H1 (cell line): Measurements from ENCODE around the gene CHRDL1. TPM values are rescaled to one million over a fixed set of nuclear protein-coding genes. Genes with fewer than 3 reads are reported as not detected.

Experiments
- CTCF ChIA-PET: fragments of 300-600 bp; sonication (Branson Sonifier 250); formaldehyde crosslinking; loops from one replicate; lab custom pipeline; 2021; ENCODE audit not compliant: partially characterized antibody; lab: Charles Lee
- POLR2A ChIA-PET: fragments of 300-600 bp; sonication (Branson Sonifier 250); formaldehyde crosslinking; loops from one replicate; lab custom pipeline; 2021; ENCODE audit warnings: inconsistent platforms; ENCODE audit not compliant: partially characterized antibody; lab: Charles Lee
- DNase-seq, 2 experiments: peaks; one replicate each; pipeline versions ENCODE4 v3.0.0 to v3.0.0-alpha.2; 2010 to 2022; ENCODE audit warnings: low spot score in 2 of 2, low read depth in 1 of 2, mixed read lengths in 1 of 2
- FAIRE-seq: peaks from 2 replicates; lab custom pipeline; 2011; peaks lifted over from hg19 to GRCh38; lab: Jason Lieb, UNC
- H2AFZ ChIP-seq: 2 replicates; pipeline ENCODE4 v1.8.1; 2012; ENCODE audit warnings: low read length, inconsistent platforms
- H2AK5ac ChIP-seq: 2 replicates; pipeline ENCODE4 v1.6.1; 2013; ENCODE audit warnings: low read depth, low read length
- H2BK120ac ChIP-seq: replicated peaks from 2 replicates; pipeline ENCODE3; 2013; ENCODE audit warnings: low read depth, low read length, inconsistent platforms
- H2BK12ac ChIP-seq: 2 replicates; pipeline ENCODE4 v1.6.1; 2013; ENCODE audit warnings: low read depth, low read length
- H2BK15ac ChIP-seq: 2 replicates; pipeline ENCODE4 v1.6.1; 2013; ENCODE audit warnings: low read length
- H2BK20ac ChIP-seq: 2 replicates; pipeline ENCODE4 v1.6.1; 2013; ENCODE audit warnings: low read length
- H2BK5ac ChIP-seq: 2 replicates; pipeline ENCODE4 v1.6.1; 2013; ENCODE audit warnings: low read depth, low read length
- H3K14ac ChIP-seq: 2 replicates; pipeline ENCODE4 v1.6.1; 2013; ENCODE audit warnings: inconsistent platforms; ENCODE audit not compliant: insufficient read length
- H3K18ac ChIP-seq: 2 replicates; pipeline ENCODE4 v1.6.1; 2013; ENCODE audit warnings: low read length; ENCODE audit errors: extremely low read depth
- H3K23ac ChIP-seq: 2 replicates; pipeline ENCODE4 v1.6.1; 2013; ENCODE audit warnings: inconsistent platforms; ENCODE audit not compliant: insufficient read length
- H3K23me2 ChIP-seq: 2 replicates; pipeline ENCODE4 v1.6.1; 2013; ENCODE audit warnings: low read depth, low read length
- H3K27ac ChIP-seq: 2 replicates; pipeline ENCODE4 v1.6.1; 2011; ENCODE audit warnings: low read depth, low read length, inconsistent platforms
- H3K27me3 ChIP-seq, 4 experiments: replicated peaks in 1 of 4; 1 replicate in 1 of 4; 2 replicates in 3 of 4; pipeline versions ENCODE4 v1.6.1 to v1.8.1; 2011 to 2013; ENCODE audit warnings: low read length in 3 of 4, mild to moderate bottlenecking in 3 of 4, inconsistent platforms in 2 of 4, mixed read lengths in 2 of 4, moderate library complexity in 1 of 4; ENCODE audit not compliant: control insufficient read depth in 3 of 4, insufficient read depth in 3 of 4; ENCODE audit errors: extremely low read depth in 1 of 4
- H3K36me3 ChIP-seq, 4 experiments: 2 replicates each; pipeline versions ENCODE4 v1.6.1 to v1.8.1; 2011 to 2013; ENCODE audit warnings: mild to moderate bottlenecking in 4 of 4, low read length in 3 of 4, moderate library complexity in 2 of 4, control low read depth in 1 of 4, inconsistent platforms in 1 of 4; ENCODE audit not compliant: insufficient read depth in 4 of 4, control insufficient read depth in 2 of 4
- H3K4ac ChIP-seq: replicated peaks from 2 replicates; pipeline ENCODE3; 2013; ENCODE audit warnings: low read length, low read depth, mixed read lengths, inconsistent platforms; ENCODE audit not compliant: insufficient read length
- H3K4me1 ChIP-seq, 4 experiments: replicated peaks in 1 of 4; 1 replicate in 1 of 4; 2 replicates in 3 of 4; pipeline versions ENCODE4 v1.6.1 to v1.8.1; 2011 to 2013; ENCODE audit warnings: low read length in 3 of 4, inconsistent platforms in 2 of 4, mixed read lengths in 1 of 4; ENCODE audit not compliant: insufficient read depth in 4 of 4, control insufficient read depth in 3 of 4
- H3K4me2 ChIP-seq, 2 experiments: 2 replicates each; pipeline versions ENCODE4 v1.6.1 to v1.8.1; 2011 to 2013; ENCODE audit warnings: low read depth in 2 of 2, low read length in 2 of 2, control low read depth in 1 of 2, inconsistent platforms in 1 of 2, mild to moderate bottlenecking in 1 of 2; ENCODE audit not compliant: insufficient read depth in 1 of 2
- H3K4me3 ChIP-seq, 4 experiments: fragments of 200-600, 300-600 bp in 1 of 4; sonication (generic), shearing (Covaris generic), sonication (Bioruptor Twin) in 1 of 4; 2 replicates each; pipeline versions ENCODE4 v1.5.1 to v1.8.1; 2011 to 2016; ENCODE audit warnings: low read length in 4 of 4, low read depth in 3 of 4, control low read depth in 2 of 4, inconsistent platforms in 2 of 4, mild to moderate bottlenecking in 2 of 4, mixed read lengths in 1 of 4, moderate library complexity in 1 of 4; ENCODE audit not compliant: insufficient read depth in 2 of 4; ENCODE audit errors: extremely low read depth in 1 of 4
- H3K56ac ChIP-seq: replicated peaks from 2 replicates; pipeline ENCODE3; 2013; ENCODE audit warnings: low read depth, mild to moderate bottlenecking, mixed read lengths, low read length, inconsistent platforms; ENCODE audit not compliant: insufficient read length
- H3K79me1 ChIP-seq: 2 replicates; pipeline ENCODE4 v1.6.1; 2013; ENCODE audit warnings: low read depth, low read length, control low read depth
- H3K79me2 ChIP-seq, 2 experiments: 2 replicates each; pipeline versions ENCODE4 v1.6.1 to v1.8.1; 2012 to 2013; ENCODE audit warnings: low read length in 2 of 2, mild to moderate bottlenecking in 2 of 2, inconsistent platforms in 1 of 2; ENCODE audit not compliant: insufficient read depth in 2 of 2, control insufficient read depth in 1 of 2
- H3K9ac ChIP-seq, 4 experiments: replicated peaks in 1 of 4; 1 replicate in 1 of 4; 2 replicates in 3 of 4; pipeline versions ENCODE4 v1.6.1 to v1.8.1; 2011 to 2013; ENCODE audit warnings: low read depth in 3 of 4, low read length in 3 of 4, control low read depth in 2 of 4, mild to moderate bottlenecking in 2 of 4, moderate library complexity in 2 of 4, inconsistent platforms in 1 of 4; ENCODE audit errors: extremely low read depth in 1 of 4
- H3K9me3 ChIP-seq, 2 experiments: 2 replicates each; pipeline versions ENCODE4 v1.6.1 to v1.8.1; 2012 to 2013; ENCODE audit warnings: mild to moderate bottlenecking in 2 of 2, moderate library complexity in 2 of 2, control low read depth in 1 of 2, inconsistent platforms in 1 of 2, low read depth in 1 of 2, low read length in 1 of 2, mixed read lengths in 1 of 2; ENCODE audit not compliant: insufficient read depth in 2 of 2
- H4K20me1 ChIP-seq, 2 experiments: replicated peaks in 1 of 2; 2 replicates each; pipeline versions ENCODE3 to v1.8.1; 2011 to 2013; ENCODE audit warnings: inconsistent platforms in 2 of 2, low read length in 2 of 2, mild to moderate bottlenecking in 1 of 2; ENCODE audit not compliant: insufficient read depth in 2 of 2, control insufficient read depth in 1 of 2
- H4K5ac ChIP-seq: 2 replicates; pipeline ENCODE4 v1.6.1; 2013; ENCODE audit warnings: low read length, low read depth, mixed read lengths, inconsistent platforms; ENCODE audit not compliant: insufficient read length
- H4K8ac ChIP-seq: 2 replicates; pipeline ENCODE4 v1.8.0; 2013; ENCODE audit warnings: mild to moderate bottlenecking, moderate library complexity, low read length, inconsistent platforms; ENCODE audit not compliant: insufficient read depth; ENCODE audit errors: extremely low read depth
- H4K91ac ChIP-seq: replicated peaks from 2 replicates; pipeline ENCODE3; 2013; ENCODE audit warnings: low read length, mixed read lengths, inconsistent platforms; ENCODE audit not compliant: insufficient read length
- ASH2L ChIP-seq: fragments of 200-600, 300-600 bp; sonication (generic); IDR thresholded peaks from one replicate; pipeline ENCODE4 v1.7.1; 2017; ENCODE audit warnings: low read length
- ATF2 ChIP-seq: IDR thresholded peaks from 2 replicates; pipeline ENCODE4 v1.6.1; 2012; ENCODE audit warnings: low read length, inconsistent platforms
- CTBP2 ChIP-seq: IDR thresholded peaks from 2 replicates; pipeline ENCODE4 v1.7.0; 2011; ENCODE audit warnings: borderline replicate concordance, mild to moderate bottlenecking, moderate library complexity, mixed read lengths, low read length; ENCODE audit not compliant: insufficient read depth, insufficient read length
- E2F6 ChIP-seq: IDR thresholded peaks from 2 replicates; pipeline ENCODE4 v1.6.1; 2012; ENCODE audit warnings: inconsistent platforms
- MAX ChIP-seq: IDR thresholded peaks from 2 replicates; pipeline ENCODE4 v1.6.1; 2012; ENCODE audit warnings: inconsistent platforms
- WGBS, 2 experiments: shearing (Covaris generic) in 1 of 2; methylation state at CpG; one replicate each; pipeline versions ENCODE4 v1.1.6 to v1.1.7; 2013 to 2015; ENCODE audit warnings: low lambda C conversion rate in 2 of 2, mixed read lengths in 2 of 2, inconsistent platforms in 1 of 2, low coverage in 1 of 2, missing lambda C conversion rate in 1 of 2; ENCODE audit not compliant: insufficient replicate concordance in 2 of 2, insufficient coverage in 1 of 2, insufficient read length in 1 of 2; ENCODE audit errors: extremely low coverage in 1 of 2, missing lambda C conversion rate in 1 of 2; 5-methylcytosine and 5-hydroxymethylcytosine counted together
- long read RNA-seq, 2 experiments: library from RNA in 1 of 2; library from capped mRNA in 1 of 2; stranded (forward); transcript quantifications; one replicate each; pipeline ENCODE4 v2.0.0, GENCODE V29; 2021; ENCODE audit warnings: inconsistent platforms in 1 of 2
- polyA minus RNA-seq, 3 experiments: library from RNA; depleted of rRNA, polyadenylated mRNA; stranded (reverse); fragments of >200 nt; gene quantifications; 1 replicate in 2 of 3; 2 replicates in 1 of 3; pipeline ENCODE4 v1.2.3, GENCODE V29; 2011
- polyA plus RNA-seq, 7 experiments: library from polyadenylated mRNA; depleted of rRNA in 3 of 7; stranded (reverse) in 5 of 7; unstranded in 2 of 7; fragments of >200 nt in 5 of 7; fragments of 200-250 nt in 2 of 7; gene quantifications; 1 replicate in 5 of 7; 2 replicates in 1 of 7; 4 replicates in 1 of 7; pipeline versions ENCODE4 v1.2.1 to v1.2.3, GENCODE V29; 2011 to 2013; ENCODE audit warnings: missing spikeins in 2 of 7, mixed read lengths in 2 of 7
- total RNA-seq: library from RNA; stranded (reverse); fragmentation: NEBNext Ultra II Directional; extraction: Animal tissue kit (Norgen Biotek cat#: 25700); gene quantifications from 2 replicates; pipeline ENCODE4 v1.2.1, GENCODE V29; 2021

CHRDL1 gene
- total RNA-seq (15.6 and 17.4 TPM in 2 replicates), polyA plus RNA-seq (2011; rRNA removed) (4.0 and 5.6 TPM in 2 replicates), polyA minus RNA-seq (2011; rRNA and poly(A)+ RNA removed) (13.0 and 15.1 TPM in 2 replicates)
- 7.7 TPM for polyA plus RNA-seq (2011; cell fraction: cytosol; rRNA removed)
- polyA plus RNA-seq (2011; cell fraction: nucleus; rRNA removed): 5.0 TPM
- 8.4 to 11.6 TPM (median 9.2 TPM) in 4 replicates for polyA plus RNA-seq (2012, experiment 1 of 2)
- polyA plus RNA-seq (2012, experiment 2 of 2): 1.3 TPM
- 12.6 TPM for polyA plus RNA-seq (2013, experiment 1 of 2)
- polyA plus RNA-seq (2013, experiment 2 of 2): 15.0 TPM
- polyA minus RNA-seq (2011; cell fraction: cytosol; rRNA and poly(A)+ RNA removed): 2.6 TPM
- polyA minus RNA-seq (2011; cell fraction: nucleus; rRNA and poly(A)+ RNA removed): 4.5 TPM
- long read RNA-seq, experiment 1, partial matches to known transcripts: 0 of 6 reads
- long read RNA-seq, experiment 1, other reads (novel, unspliced or antisense): 6 of 6 reads
- long read RNA-seq, experiment 2, partial matches to known transcripts: 0 of 4 reads
- long read RNA-seq, experiment 2, other reads (novel, unspliced or antisense): 4 of 4 reads

GRCh38 chrX:110795645-110796406 is at the start of gene CHRDL1:
Gene CHRDL1 (minus strand): TSS chrX:110795817. CDS start chrX:110792181, 3,636 bp downstream.
- peaks cover 0 to 8% (median 1%) of the 10 kb centered on the region in 4 experiments; a peak in 2 of 7 replicates for H3K4me1 ChIP-seq
- no peak within 1 kb of the TSS for H4K91ac ChIP-seq
- 0 out of 2 replicates have a peak within 1 kb of the TSS, but pooled peaks have one; percentile 9 for H2BK12ac ChIP-seq
- no peak within 1 kb of the TSS for H2AK5ac ChIP-seq
- peaks cover 0 to 2% (median 0%) of the 10 kb centered on the region in 4 experiments; a peak in 2 of 7 replicates for H3K27me3 ChIP-seq
- H4K20me1 ChIP-seq: no peaks in the 10 kb centered on the region
- no peak within 1 kb of the TSS for H3K14ac ChIP-seq
- H3K23ac ChIP-seq: no peak within 1 kb of the TSS
- FAIRE-seq (peak; percentile 52), DNase-seq (peak in 1 of 2 experiments; percentile 55)
- peak within 1 kb of the TSS; percentile 100 for H2AFZ ChIP-seq
- H3K4me3 ChIP-seq: peak within 1 kb of the TSS; percentile 45 to 67 (median 52)
- H2BK5ac ChIP-seq: peak within 1 kb of the TSS; percentile 60; the same call in 1 of the 2 replicates
- H3K27ac ChIP-seq: no peak within 1 kb of the TSS
- 3% methylated on average over 13 of the region's 60 CpGs; no CpG with 5 or more reads in 1 of the 2 experiments for WGBS, 2 experiments
- H3K79me2 ChIP-seq: no peaks in the 10 kb centered on the region
- H2BK15ac ChIP-seq: no peak within 1 kb of the TSS
- H4K5ac ChIP-seq: peak within 1 kb of the TSS; percentile 83
- H2BK20ac ChIP-seq: no peak within 1 kb of the TSS; the same call in 1 of the 2 replicates
- POLR2A ChIA-PET: interaction anchor here (0.7 to 1.6 kb wide), 7 partner anchors 9 to 190 kb away, joined by 3 to 6 read pairs (median 3); no protein-coding TSS in a partner anchor
- H3K9me3 ChIP-seq: no peaks in the 10 kb centered on the region
- no peaks in the 10 kb centered on the region for H3K36me3 ChIP-seq
- H4K8ac ChIP-seq: peak within 1 kb of the TSS; percentile 46; the same call in 1 of the 2 replicates
- H3K18ac ChIP-seq: peak within 1 kb of the TSS; percentile 60
- H3K79me1 ChIP-seq: no peaks in the 10 kb centered on the region
- CTCF ChIA-PET: interaction anchor here (1.9 kb wide), 1 partner anchor 10 kb away, joined by 6 read pairs; no protein-coding TSS in a partner anchor
- H3K56ac ChIP-seq: no peak within 1 kb of the TSS
- H3K4ac ChIP-seq: no peak within 1 kb of the TSS
- H2BK120ac ChIP-seq: peak within 1 kb of the TSS; percentile 92
- peak within 1 kb of the TSS; percentile 71 to 93 for H3K4me2 ChIP-seq
- no peaks in the 10 kb centered on the region; the same call in 1 of the 2 replicates for H3K23me2 ChIP-seq
- peak within 1 kb of the TSS; percentile 25 to 66 (median 42); a peak in 6 of 7 replicates for H3K9ac ChIP-seq
- no peak for TF ChIP-seq ATF2
- TF ChIP-seq CTBP2: no peak
- TF ChIP-seq ASH2L: peak; percentile 69
- peak; percentile 87 for TF ChIP-seq E2F6
- peak; percentile 58; the same call in 1 of the 2 replicates for TF ChIP-seq MAX
